H7 (cell line): ENCODE measurements around the gene WDPCP. TPM values are rescaled to one million over a fixed set of nuclear protein-coding genes. Genes with fewer than 3 reads are reported as not detected.
A peak's percentile ranks its signal among the peaks of the same experiment; 100 is the strongest.
"Not testable (repeated sequence)": the region's sequence is repeated elsewhere in the genome, so short reads cannot be mapped to it uniquely, and the experiment has no call there.

Experiments
- DNase-seq: peaks from one replicate; pipeline ENCODE4 v3.0.0; 2012
- H3K27me3 ChIP-seq: 2 replicates; pipeline ENCODE4 v1.6.0; 2011; ENCODE audit warnings: mild to moderate bottlenecking, low read length; ENCODE audit not compliant: control insufficient read depth, insufficient read depth
- H3K36me3 ChIP-seq: replicated peaks from 2 replicates; pipeline ENCODE4 v1.5.1; 2011; ENCODE audit warnings: low read length; ENCODE audit not compliant: control insufficient read depth, insufficient read depth
- H3K4me3 ChIP-seq: 2 replicates; pipeline ENCODE4 v1.5.1; 2011; ENCODE audit warnings: low read depth, mild to moderate bottlenecking, control low read depth, low read length, moderate library complexity; ENCODE audit not compliant: insufficient read depth
- total RNA-seq: library from RNA; depleted of rRNA; stranded (reverse); fragments of >200 nt; shearing (Covaris generic); gene quantifications from 2 replicates; pipeline ENCODE4 v1.2.3, GENCODE V29; 2014; rRNA removed

Gene WDPCP
- total RNA-seq, 1 experiment from 2014 or later, result 3.2 TPM

- Histone ChIP-seq H3K27me3 (no peaks in the 10 kb centered on the region), H3K4me3 (no peak overlapping the region), H3K36me3 (no peaks in the 10 kb centered on the region)
- DNase-seq, result no peak
Measured at GRCh38 chr2:63101954-63102353, 486.3 kb downstream of the WDPCP start.

DNA sequence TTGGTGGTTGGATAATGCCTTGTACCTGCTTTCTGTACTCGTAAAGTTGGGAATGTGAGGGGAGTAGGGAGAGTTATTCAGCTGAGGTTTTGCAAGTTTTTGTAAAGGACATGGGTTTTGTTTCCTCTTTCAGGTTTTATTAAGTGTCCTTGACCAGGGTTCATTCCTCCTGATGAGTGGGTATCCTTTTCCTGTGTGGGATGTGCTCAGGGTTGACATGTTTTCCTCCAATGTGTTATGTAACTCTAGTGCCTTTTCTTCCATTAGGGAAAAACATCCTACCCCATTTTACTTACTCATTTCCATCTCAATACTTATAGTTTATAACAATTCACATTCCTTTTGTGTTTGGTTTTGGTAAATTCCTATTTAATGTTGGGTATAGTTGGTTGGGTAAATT lies 489.2 kb downstream of the WDPCP start:
- no peaks in the 10 kb centered on the region for H3K36me3 ChIP-seq
- no peaks in the 10 kb centered on the region for H3K27me3 ChIP-seq
- no peak overlapping the region for H3K4me3 ChIP-seq
- DNase-seq, result no peak

GRCh38 chr2:63096491-63096890 lies 491.8 kb downstream of the WDPCP start:
- Histone ChIP-seq H3K36me3 (no peaks in the 10 kb centered on the region), H3K27me3 (no peaks in the 10 kb centered on the region), H3K4me3 (no peak overlapping the region)
- DNase-seq, result no peak

- Histone ChIP-seq H3K27me3 (no peaks in the 10 kb centered on the region), H3K4me3 (no peak overlapping the region), H3K36me3 (no peaks in the 10 kb centered on the region)
- DNase-seq, result peak; percentile 5
Measured at GRCh38 chr2:63093502-63093901, 494.8 kb downstream of the WDPCP start.

DNA sequence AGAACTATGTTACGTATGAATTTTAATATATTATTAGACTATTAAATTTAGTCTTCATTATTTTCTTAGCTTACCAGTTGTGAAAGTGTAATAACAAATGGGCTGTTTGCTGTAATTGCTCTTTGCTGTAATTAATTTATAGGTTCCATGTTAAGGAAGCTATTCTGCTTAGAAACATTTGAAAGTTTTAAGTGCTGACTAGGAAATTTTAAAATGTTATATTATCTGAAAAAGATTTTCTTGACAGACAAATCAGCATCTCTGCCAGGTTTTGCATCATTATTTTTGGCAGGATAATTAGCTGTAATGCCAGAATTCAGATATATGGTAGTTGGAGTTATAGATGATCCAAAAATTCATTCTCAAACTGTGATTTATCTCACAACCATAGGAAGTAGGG lies 495.4 kb downstream of the WDPCP start:
- Histone ChIP-seq H3K27me3 (no peaks in the 10 kb centered on the region), H3K4me3 (no peak overlapping the region), H3K36me3 (no peaks in the 10 kb centered on the region)
- no peak for DNase-seq

DNA sequence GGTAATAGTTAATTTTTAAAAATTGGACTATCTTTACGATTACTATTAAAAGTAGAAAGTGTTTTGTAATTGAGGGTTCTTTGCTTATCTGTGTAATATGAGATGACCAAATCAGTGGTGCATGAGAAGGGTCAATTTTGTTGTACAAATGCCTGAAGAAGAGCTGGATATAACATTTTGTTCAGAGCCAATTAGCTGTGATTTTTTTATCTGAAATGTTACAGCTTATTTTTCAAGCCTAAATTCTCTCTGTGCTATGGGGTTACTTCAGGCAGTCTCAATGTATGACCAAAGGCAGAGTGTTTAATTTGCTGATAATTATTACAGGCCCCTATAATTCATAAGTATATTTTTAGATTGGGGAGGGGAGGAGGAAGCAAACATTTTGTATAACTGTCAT lies 495.9 kb downstream of the WDPCP start:
- Histone ChIP-seq H3K4me3 (no peak overlapping the region), H3K36me3 (no peaks in the 10 kb centered on the region), H3K27me3 (no peaks in the 10 kb centered on the region)
- no peak for DNase-seq

GRCh38 chr2:63086687-63087086 lies 501.6 kb downstream of the WDPCP start:
- Histone ChIP-seq H3K27me3 (no peaks in the 10 kb centered on the region), H3K4me3 (no peak overlapping the region), H3K36me3 (no peaks in the 10 kb centered on the region)
- DNase-seq, result no peak

- H3K27me3 ChIP-seq, result no peaks in the 10 kb centered on the region
- no peak overlapping the region for H3K4me3 ChIP-seq
- no peaks in the 10 kb centered on the region for H3K36me3 ChIP-seq
- DNase-seq, result no peak
Measured at GRCh38 chr2:63081404-63081803, 506.9 kb downstream of the WDPCP start.

GRCh38 chr2:63078852-63079606 lies 509.2 kb downstream of the WDPCP start:
- no peak overlapping the region for H3K4me3 ChIP-seq
- no peaks in the 10 kb centered on the region for H3K36me3 ChIP-seq
- DNase-seq, result peak; percentile 66
- no peaks in the 10 kb centered on the region for H3K27me3 ChIP-seq

DNA sequence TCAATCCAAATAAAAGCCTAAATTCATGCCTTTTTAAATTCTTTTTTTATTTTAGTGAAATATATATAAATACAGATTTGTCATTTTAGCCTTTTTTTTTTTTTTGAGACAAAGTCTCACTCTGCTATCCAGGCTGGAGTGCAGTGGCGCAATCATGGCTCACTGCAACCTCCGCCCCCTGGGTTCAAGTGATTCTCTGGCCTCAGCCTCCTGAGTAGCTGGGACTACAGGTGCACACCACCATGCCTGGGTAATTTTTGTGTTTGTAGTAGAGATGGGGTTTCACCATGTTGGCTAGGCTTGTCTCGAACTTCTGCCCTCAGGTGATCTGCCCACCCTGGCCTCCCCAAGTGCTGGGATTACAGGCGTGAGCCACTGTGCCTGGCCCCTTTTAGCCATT lies 513.9 kb downstream of the WDPCP start:
- DNase-seq, result not testable (repeated sequence)

GRCh38 chr2:63073994-63074393 lies 514.3 kb downstream of the WDPCP start:
- Histone ChIP-seq H3K27me3 (no peaks in the 10 kb centered on the region), H3K36me3 (no peaks in the 10 kb centered on the region), H3K4me3 (no peak overlapping the region)
- no peak for DNase-seq

More for the DNA sequence above, 513.9 kb downstream of the WDPCP start:
- not testable (repeated sequence) for H3K36me3 ChIP-seq, H3K4me3 ChIP-seq, H3K27me3 ChIP-seq

DNA sequence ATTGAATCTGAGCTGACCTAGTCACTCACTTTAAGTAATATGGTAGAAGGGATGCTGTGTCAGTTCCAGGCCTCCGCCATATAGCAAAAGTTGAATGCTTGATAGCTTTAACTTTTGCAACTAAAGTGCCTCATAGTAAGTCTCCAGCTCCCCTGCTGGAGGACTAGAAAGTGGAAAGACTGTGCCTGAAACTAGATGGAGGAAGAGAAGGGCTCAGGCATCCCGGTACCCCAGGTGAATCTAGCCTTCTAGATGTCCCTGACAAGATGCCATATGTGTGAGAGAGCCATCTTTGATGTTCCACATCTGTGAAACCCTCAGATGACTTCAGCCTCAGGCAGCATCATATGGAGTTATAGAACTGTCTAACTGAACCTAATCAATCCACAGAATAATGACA lies 516.6 kb downstream of the WDPCP start:
- DNase-seq, result no peak
- no peak overlapping the region for H3K4me3 ChIP-seq
- no peaks in the 10 kb centered on the region; the same call in 1 of the 2 replicates for H3K27me3 ChIP-seq
- no peaks in the 10 kb centered on the region for H3K36me3 ChIP-seq

Other genes starting within 250 kb of the WDPCP start
- 290 and 338 TPM in 2 replicates for gene MDH1, start 486 bp upstream of the WDPCP start, total RNA-seq